Hematopoietic multipotent progenitor cell treated with erythropoietin and hydrocortisone succinate and interleukin-3 and kit ligand, for 4 days (in vitro differentiated cells): ENCODE data around the gene SLC37A3.
A peak's percentile ranks its signal among the peaks of the same experiment; 100 is the strongest.

Experiments used
- DNase-seq: peaks from one replicate; pipeline ENCODE4 v3.0.0-alpha.2; 2015

SLC37A3 gene

DNA sequence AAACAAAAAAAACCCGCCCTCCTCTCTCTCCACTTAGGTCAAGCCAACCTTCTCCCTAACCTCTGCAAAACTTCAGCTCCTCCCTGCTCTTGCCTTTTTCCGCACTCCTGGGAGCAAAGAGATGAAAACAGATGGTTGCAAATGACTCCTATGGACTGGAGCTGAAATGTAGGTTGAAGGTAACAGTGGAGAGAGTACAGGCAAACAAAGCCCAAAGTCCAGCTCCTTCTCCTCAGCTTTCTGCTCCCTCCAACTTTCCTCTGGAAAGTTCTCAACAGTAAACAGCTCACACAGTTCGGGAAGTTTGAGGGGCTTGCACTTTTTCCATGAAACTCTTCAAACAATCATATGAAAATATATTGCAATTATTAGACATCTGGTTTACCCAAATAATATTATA, 90.3 kb downstream of the SLC37A3 start:
- no peak for DNase-seq

DNA sequence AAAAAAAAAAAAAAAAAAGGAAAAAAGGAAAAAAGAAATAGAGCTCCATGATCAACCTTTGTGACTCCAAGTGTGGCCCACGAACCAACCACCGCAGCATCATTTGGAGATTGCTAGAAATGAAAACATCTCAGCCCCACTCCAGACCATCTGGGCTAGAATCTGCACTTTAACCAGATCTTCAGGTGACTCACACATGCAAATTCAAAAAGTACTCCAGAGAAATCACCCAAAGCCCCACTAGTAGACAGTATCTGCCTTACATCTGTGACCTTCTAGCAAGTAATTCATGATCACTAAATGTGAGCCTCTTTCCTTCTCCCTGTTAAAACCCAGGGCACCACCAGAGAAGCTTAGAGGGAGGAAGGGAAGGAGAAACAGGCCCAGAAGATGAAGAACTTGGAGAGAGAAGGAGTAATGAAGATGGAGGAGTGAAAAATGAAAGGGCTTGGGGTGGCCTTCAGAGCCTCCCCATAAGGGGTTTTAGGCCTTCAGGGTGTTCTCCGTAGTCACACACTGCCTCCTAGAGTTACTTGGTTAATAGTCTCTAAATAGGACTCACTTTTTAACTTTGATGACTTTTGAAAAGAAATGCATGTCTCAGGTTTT, 94.0 kb downstream of the SLC37A3 start:
- peak; percentile 70 for DNase-seq

DNA sequence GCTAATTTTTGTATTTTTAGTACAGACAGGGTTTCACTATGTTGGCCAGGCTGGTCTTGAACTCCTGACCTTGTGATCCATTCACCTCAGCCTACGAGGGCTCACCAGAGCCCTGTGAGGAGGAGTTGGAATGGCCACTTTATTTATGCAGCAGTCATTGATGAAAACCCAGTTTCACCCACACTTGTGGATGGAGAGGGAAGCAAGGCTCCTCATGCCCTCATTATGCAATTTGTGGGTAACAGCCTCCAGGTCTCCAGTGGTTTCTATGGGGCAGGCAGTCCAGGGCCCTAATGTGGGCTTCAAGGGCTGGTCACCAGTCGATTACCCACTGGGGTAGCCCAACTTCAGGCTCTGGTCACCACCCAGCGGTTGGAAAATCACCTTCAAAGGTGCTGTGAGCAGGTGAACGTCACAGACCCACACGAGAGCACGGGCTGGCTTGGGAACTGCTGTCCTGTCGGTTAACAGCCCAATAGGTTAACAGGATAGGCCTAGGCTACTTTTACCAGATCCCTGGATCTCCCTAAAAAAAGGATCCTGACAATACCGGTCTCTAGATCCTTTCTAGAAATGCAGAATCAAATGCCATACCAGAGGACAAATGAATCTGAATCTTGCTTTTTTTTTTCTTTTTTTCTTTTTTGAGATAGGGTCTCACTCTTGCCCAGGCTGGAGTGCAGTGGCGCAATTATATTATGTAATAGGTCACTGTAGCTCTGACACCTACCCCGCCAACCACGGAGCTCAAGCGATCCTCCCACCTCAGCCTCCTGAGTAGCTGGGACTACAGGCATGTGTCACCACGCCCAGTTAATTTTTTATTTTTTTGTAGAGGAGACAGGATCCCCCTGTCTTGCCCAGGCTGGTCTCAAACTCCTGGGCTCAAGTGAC, 97.8 kb downstream of the SLC37A3 start:
- no peak for DNase-seq

DNA sequence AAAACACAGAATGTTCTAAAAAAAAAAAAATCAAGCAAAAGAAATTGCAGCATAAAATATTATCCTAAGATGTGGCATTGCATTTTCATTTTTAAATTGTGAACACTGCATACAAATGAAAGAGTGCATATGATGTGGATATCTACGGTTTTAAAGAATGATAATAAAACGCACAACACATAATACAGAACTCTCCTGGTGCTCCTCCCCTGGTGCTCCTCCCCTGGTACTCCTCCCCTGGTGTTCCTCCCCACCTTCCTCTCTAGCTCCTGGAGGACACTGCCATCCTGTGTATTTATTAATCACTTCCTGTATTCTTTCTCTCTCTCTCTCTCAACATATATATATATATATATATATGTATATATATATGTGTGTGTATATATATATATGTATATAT, 100.1 kb downstream of the SLC37A3 start:
- no peak for DNase-seq

DNA sequence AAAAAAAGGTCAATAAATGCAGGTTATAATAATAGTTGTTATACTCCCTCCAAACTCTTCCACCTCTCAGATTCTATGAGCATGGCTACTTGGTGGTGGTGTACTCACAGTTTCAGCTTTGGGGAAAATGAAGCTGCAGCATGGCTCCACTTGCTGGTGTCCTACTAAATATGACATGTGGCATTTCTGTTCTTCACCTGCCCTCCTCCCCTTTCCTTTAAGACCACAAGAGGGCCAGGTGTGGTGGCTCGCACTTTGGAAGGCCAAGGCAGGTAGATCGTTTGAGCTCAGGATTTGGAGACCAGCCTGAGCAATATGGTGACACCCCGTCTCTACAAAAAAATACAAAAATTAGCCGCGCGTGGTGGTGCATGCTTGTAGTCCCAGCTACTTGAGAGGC, 101.1 kb downstream of the SLC37A3 start:
- no peak for DNase-seq

DNA sequence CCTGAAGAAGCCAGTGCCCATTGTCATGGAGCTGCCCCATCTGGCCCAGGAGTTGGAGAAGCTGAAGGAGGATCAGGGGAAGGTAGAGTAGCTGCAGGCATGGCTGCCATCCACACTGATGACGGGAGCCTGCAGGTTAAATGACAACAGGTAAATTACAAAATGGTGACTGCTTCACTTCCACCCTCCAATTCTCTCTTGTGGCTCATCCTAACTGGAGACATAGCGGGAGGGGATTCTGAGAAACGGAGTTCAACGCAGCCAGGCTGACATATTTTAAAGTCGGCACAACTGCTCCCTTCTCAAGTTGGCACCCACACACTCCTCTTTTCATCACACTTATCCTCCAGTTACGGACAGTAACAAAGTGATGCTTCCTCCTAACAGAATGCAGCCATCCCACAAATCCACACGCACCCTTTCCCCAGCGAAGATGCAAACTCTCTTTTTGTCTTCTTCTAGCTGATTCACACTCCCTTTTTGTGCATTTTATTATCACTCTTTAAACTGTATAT, 103.0 kb downstream of the SLC37A3 start:
- DNase-seq: no peak

DNA sequence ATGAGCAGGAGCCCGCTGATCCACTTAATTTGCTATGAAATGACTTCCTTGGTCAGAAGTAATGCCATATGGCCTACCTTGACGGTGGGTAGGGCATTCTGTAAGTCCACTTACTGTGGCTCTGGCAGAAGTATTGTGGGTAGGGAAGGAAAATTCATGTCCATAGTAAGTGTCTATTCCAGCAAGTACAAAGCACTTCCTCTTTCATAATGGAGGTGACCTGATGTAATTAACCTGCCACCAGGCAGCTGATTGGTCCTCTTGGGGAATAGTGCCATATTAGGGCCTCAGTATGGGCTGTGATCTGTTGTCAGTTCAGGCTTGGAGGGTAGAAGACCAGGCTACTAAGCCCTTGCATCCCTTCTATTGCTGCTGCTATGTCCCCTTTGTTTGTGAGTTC, 103.9 kb downstream of the SLC37A3 start:
- DNase-seq: peak; percentile 20

DNA sequence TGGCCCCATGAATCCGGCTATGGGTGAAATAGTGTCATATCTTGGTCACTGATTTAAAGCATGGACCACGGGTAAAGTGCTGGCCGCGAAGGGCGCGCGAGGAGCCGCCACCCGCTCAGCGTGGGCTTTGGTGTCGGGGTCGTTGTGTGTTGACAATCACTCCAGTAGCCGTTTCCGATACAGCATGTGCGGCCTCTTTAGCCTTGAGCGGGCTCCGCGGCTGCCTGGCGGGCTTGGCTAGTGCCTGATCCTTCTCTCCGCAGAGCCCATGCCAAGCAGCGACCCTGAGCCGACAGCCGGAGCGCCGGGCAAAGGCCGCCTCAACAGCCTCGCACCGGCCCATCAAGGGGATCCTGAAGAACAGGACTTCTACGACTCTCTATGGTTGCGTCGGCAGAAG, 105.9 kb downstream of the SLC37A3 start:
- no peak for DNase-seq

DNA sequence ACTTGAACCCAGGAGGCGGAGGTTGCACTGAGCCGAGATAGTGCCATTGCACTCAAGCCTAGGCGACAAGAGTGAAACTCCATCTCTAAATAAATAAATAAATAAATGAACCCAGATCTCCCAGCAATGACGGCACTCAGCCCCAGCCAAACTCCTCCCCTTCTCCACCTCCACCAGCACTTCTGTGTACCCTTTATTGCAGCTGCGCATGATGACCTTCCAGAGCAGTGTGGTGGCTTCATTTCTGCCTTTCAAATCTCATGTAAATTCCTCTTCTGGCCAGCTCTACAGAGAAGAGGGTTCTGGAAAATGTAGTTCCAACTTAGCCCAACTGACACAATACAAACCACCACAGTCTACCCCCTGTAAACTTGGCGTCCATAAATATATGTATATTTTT, 108.5 kb downstream of the SLC37A3 start:
- no peak for DNase-seq

DNA sequence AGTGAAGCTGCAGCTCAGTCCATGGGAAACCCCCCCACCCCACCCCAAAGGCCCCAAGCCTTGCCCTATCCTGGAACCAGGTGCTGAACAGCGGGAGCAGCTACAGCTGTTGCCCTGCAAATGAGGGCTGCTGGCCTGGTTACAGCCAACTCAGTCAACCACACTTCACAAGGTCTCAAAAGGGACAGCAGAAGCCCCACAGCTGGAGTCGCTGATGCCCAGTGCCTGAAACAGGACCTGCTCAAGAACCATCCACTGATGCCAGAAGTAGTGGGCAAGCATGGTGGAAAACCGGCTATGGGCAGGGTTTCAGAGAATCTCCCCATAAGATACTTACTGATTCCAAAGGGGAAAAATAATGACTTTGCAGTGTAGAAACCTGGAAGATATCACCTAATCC, 110.3 kb downstream of the SLC37A3 start:
- no peak for DNase-seq

DNA sequence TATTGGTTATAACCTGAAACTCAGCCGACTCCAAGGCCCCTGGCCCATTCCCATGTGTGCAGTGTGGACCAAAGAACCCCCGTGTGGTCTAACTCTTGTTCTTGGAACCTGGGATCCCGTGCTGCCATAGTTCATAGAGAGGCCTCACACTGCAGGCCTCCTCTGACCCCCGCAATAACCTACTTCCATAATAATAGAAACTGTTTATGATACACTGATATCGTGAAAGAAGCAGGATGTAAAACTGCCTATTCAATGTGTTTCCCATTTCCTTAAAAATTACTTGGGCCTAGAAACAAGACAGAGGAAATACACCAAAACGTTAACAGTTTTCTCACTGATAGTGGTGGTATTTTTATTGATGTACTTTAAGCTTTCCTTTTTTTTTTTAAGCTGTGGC, 112.4 kb downstream of the SLC37A3 start:
- no peak for DNase-seq

DNA sequence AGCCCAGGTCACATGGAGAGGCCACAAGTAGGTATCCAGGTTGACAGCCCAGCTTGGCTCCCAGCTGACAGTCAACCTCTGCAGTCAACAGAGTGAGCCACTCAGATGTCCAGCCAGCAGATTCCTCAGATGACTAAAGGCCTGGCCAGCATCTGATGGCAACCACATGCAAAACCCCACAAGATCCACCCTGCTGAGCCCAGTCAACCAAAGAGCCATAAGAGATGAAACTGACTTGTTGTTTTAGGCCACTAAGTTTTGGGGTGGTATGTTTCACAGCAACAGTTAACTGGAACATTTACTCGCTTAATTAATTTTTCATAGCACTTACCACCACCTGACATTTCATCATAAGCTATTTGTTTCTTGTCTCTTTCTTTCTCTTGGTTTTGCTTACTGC, 114.3 kb downstream of the SLC37A3 start:
- no peak for DNase-seq
